ENCODE results near the gene OR2A12.

Gene OR2A12

DNA sequence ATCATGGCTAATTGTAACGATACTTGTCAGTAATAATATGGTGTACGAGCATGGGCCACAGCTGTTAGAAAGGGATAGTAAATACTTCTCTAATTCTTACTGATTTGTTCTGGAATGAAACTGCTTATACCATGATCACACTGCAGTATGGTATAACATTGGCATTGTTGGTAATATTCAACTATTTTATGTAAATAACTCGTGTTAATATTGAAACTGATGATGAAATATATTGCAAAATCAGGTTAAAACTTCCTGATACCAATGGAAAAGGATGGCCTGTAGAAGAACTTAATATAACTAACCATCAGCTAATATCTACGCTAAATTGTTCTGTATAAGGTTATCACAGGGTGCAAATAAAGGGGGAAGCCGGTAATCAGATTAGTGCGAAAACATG lies 47.2 kb downstream of the OR2A12 start:
- H3K9me3 ChIP-seq, result no peaks in the 10 kb centered on the region
- no peaks in the 10 kb centered on the region for H3K4me1 ChIP-seq (ENCODE audit: control insufficient read depth in 1 of 2, insufficient read depth in 1 of 2, low read depth in 1 of 2, low read length in 1 of 2)
- no peak for TF ChIP-seq CTCF (IDR thresholded peaks at IDR 0.05)
- H3K36me3 ChIP-seq, result no peaks in the 10 kb centered on the region
- no peak overlapping the region for H3K4me3 ChIP-seq (ENCODE audit: low read depth in 1 of 2, low read length in 1 of 2)
- H3K27ac ChIP-seq, result no peak overlapping the region
- no peaks in the 10 kb centered on the region for H3K27me3 ChIP-seq

- no peaks in the 10 kb centered on the region for H3K36me3 ChIP-seq
- H3K4me1 ChIP-seq (ENCODE audit: control insufficient read depth in 1 of 2, insufficient read depth in 1 of 2, low read depth in 1 of 2, low read length in 1 of 2), result no peaks in the 10 kb centered on the region
- H3K27ac ChIP-seq, result no peak overlapping the region
- H3K27me3 ChIP-seq, result no peaks in the 10 kb centered on the region
- no peak overlapping the region for H3K4me3 ChIP-seq (ENCODE audit: low read depth in 1 of 2, low read length in 1 of 2)
- TF ChIP-seq CTCF (IDR thresholded peaks at IDR 0.05), result no peak
- no peaks in the 10 kb centered on the region for H3K9me3 ChIP-seq
These were observed 48.0 kb downstream of the OR2A12 start for GRCh38 chr7:144134116-144134515.

DNA sequence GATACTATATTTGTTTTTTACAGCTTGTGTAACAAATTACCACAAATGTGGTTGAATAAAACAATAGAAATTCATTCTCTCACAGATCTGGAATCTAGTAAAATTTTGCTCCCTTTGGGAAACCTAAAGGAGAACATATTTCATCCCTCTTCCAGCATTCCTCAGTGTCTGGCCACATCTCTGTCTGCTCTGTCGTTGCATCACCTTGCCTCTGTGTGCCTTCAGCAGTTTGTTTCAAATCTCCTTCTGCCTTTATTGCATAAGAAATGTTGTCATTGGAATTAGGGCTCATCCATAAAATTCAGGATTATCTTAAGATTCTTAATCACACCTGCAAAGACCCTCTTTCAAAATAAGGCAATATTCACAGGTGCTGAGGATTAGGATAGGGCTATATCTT lies 51.4 kb downstream of the OR2A12 start:
- H3K9me3 ChIP-seq, result no peaks in the 10 kb centered on the region
- no peaks in the 10 kb centered on the region for H3K4me1 ChIP-seq (ENCODE audit: control insufficient read depth in 1 of 2, insufficient read depth in 1 of 2, low read depth in 1 of 2, low read length in 1 of 2)
- H3K27me3 ChIP-seq, result no peaks in the 10 kb centered on the region
- H3K36me3 ChIP-seq, result no peaks in the 10 kb centered on the region
- no peak overlapping the region for H3K4me3 ChIP-seq (ENCODE audit: low read depth in 1 of 2, low read length in 1 of 2)
- H3K27ac ChIP-seq, result no peak overlapping the region
- TF ChIP-seq CTCF (IDR thresholded peaks at IDR 0.05), result no peak

GRCh38 chr7:144142187-144142586 lies 56.1 kb downstream of the OR2A12 start:
- Histone ChIP-seq H3K27me3 (no peaks in the 10 kb centered on the region), H3K4me1 (ENCODE audit: control insufficient read depth in 1 of 2, insufficient read depth in 1 of 2, low read depth in 1 of 2, low read length in 1 of 2) (no peaks in the 10 kb centered on the region)

DNA sequence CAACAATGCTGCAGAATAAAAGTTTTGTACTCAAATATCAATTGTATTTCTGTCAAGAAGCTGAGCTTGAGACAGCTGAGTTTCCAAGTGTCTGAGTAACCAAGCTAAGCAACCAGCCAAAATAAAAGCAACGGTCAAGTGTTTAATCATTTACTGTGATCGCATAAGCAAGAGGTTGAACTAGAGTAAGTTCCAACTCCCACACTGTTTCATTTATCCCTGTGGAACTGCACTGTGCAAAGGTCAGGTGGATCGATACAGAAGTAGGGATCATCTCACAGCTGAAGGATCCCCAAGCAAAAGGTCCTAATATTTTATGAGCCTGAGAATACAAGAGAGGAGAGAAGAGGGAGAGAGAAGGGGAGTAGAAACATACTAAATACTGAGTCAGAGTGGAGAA lies 58.3 kb downstream of the OR2A12 start:
- TF ChIP-seq CTCF (IDR thresholded peaks at IDR 0.05), result no peak
- Histone ChIP-seq H3K36me3 (no peaks in the 10 kb centered on the region), H3K4me1 (ENCODE audit: control insufficient read depth in 1 of 2, insufficient read depth in 1 of 2, low read depth in 1 of 2, low read length in 1 of 2) (no peaks in the 10 kb centered on the region), H3K9me3 (peaks cover 10% of the 10 kb centered on the region), H3K27me3 (no peaks in the 10 kb centered on the region), H3K4me3 (ENCODE audit: low read depth in 1 of 2, low read length in 1 of 2) (no peak overlapping the region), H3K27ac (no peak overlapping the region)

More at GRCh38 chr7:144142187-144142586, 56.1 kb downstream of the OR2A12 start:
- Histone ChIP-seq H3K27ac (no peak overlapping the region), H3K36me3 (no peaks in the 10 kb centered on the region), H3K4me3 (ENCODE audit: low read depth in 1 of 2, low read length in 1 of 2) (no peak overlapping the region), H3K9me3 (peaks cover 6% of the 10 kb centered on the region)
- no peak for TF ChIP-seq CTCF (IDR thresholded peaks at IDR 0.05)

Measured in neutrophil (primary cell).